Islet of Langerhans (tissue), 1 donor: ENCODE data around the gene ANKMY1.
"Not testable (repeated sequence)": the region's sequence is repeated elsewhere in the genome, so short reads cannot be mapped to it uniquely, and the experiment has no call there.

Experiments used
- FAIRE-seq: peaks from one replicate; lab custom pipeline; 2011; peaks lifted over from hg19 to GRCh38; lab: Jason Lieb, UNC

ANKMY1 gene

DNA sequence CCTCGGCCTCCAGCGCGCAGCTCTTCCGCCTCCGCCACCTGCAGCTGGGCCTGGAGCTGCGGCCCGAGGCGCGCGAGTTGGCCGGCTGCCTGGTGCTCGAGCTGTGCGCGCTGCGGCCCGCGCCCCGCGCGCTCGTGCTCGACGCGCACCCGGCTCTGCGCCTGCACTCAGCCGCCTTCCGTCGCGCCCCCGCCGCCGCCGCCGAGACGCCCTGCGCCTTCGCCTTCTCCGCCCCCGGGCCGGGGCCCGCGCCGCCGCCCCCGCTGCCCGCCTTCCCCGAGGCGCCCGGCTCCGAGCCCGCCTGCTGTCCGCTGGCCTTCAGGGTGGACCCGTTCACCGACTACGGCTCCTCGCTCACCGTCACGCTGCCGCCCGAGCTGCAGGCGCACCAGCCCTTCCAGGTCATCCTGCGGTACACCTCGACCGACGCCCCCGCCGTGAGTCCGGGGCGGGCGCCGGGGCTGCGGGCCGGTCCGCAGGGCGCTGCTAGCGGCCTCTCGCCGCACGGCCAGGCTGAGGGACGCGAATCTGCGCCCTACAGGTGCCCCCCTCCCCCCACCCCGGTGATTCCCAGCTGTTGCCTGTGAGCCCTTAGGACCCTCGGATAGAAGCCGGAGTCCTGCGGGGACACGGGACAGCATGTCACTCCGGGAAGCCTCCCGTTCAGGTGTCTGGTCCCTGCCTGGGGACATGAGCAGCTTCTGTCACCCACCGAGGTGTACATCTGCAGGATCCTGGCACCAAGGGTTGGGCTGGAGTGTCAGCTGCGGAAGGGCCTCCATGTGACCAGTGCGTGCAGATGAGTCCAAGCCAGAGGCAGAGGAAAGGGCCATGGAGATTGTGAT lies 11.1 kb upstream of the ANKMY1 start:
- no peak for FAIRE-seq

DNA sequence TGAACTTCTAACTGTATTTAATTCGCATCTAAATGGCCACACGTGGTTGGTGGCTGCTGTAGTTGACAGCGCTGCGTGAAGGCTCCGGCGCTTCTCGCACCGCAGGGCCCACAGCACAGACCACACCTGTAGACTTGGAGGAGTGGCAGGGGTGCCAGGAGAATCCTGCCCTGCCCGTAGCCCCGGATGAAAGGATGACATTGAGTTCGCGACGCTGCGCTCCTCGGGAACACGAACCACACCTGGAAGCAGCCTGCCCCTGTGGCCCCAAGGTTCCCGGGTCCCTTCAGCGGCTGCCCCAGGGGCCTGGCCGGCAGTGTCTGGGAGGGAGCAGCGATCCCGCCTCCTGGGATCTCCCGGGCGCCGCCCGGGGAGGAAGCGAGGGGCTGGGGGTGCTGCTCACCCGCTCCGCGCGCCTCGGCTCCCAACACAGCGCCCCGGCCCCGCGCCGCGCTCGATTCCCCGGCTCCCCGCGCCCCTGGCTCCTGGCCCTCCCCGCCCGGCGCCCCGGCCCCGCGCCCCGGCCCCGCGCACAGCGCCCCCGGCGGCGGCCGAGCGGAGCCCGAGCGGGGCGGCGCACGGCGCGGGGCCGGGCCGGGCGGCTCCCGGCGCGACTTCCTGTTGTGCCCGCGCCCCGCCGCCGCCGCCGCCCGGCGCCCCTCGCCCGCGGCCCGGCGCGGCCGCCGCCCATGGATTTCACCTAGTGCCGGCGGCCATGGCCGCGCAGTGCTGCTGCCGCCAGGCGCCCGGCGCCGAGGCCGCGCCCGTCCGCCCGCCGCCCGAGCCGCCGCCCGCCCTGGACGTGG lies 10.3 kb upstream of the ANKMY1 start, which contains the start of gene RNPEPL1:
TSS of gene RNPEPL1 (plus strand) at position 613 of the 806 bp plus-strand sequence. CDS start at position 716, 103 bp downstream.
- FAIRE-seq = no peak

DNA sequence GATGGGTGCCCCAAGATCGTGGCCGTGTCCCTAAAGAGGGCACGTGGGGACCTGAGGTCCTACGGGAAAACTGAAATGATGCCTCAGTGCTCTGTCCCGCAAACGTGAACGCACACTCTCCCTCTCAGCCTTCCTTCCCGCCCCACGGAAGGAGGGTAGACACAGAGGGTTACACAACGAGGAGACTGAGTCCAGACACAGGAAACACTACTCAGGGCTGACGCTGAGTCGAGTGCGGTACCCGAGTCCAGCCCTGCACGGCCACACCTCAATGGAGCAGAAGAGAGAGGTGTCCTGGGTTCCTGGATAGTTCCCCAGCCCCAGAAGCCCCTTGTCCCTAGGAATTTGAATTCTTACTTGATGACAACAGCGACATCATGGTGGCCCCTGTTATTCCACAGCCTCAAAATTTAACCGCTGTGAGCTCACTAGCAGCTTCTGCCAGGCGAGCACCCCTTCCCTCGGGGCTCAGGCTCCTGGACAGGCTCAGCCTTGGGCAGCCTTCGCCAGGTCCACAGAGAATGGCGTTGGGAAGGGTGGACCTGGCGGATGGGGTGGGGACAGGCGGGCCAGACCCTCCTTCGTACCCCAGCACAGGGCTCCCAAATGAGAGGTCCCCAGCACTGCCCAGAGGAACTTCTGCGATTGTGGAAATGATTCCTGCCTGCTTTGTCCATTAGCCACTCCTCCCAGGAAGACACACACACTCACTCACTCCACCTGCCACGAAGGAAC lies 9.5 kb upstream of the ANKMY1 start:
- FAIRE-seq = no peak

DNA sequence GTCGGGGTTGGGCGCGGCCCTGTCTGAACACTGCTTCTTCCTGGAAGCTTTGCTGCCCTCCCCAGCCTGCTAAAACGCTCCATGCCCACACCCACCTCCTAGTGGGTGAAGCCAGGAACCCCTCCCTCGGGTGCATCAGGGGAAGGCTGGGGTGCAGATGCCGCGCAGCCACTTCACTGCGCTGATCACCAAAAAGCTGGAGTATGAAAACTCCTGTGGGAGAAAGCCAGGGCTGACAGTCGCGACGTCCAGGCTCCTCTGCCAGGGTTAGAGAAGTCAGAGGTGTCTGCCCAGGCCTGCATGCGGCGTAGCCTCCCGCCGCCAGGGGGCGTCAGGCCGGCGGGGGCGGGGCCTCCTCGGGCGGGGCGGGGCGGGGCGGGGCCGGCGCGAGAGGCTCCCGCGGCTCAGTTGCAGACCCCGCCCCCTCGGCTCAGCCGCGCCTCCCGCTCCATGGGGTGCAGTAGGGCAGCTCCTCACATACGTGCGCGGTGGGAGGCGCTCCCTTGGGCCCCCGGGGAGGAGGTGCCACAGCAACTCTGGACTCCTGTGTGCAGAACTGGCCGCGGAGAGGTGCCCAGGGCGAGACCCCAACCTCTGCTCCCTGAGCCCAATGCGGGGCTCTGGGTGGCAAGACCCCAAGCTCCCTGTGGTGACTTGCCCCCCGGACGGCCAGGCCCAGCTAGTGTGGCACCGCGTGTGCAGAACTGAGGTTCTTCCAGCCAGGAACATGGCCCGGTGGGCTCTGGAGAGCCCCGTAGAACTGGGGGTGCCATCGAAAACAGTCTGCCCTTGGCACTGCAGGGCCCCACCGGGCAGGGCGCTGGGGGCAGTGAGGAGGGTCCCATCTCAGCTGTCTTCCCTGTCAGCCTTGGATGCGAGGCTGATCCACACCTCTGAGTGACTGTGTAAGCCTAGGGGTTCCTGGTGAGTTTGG lies 8.7 kb upstream of the ANKMY1 start:
- FAIRE-seq = no peak

DNA sequence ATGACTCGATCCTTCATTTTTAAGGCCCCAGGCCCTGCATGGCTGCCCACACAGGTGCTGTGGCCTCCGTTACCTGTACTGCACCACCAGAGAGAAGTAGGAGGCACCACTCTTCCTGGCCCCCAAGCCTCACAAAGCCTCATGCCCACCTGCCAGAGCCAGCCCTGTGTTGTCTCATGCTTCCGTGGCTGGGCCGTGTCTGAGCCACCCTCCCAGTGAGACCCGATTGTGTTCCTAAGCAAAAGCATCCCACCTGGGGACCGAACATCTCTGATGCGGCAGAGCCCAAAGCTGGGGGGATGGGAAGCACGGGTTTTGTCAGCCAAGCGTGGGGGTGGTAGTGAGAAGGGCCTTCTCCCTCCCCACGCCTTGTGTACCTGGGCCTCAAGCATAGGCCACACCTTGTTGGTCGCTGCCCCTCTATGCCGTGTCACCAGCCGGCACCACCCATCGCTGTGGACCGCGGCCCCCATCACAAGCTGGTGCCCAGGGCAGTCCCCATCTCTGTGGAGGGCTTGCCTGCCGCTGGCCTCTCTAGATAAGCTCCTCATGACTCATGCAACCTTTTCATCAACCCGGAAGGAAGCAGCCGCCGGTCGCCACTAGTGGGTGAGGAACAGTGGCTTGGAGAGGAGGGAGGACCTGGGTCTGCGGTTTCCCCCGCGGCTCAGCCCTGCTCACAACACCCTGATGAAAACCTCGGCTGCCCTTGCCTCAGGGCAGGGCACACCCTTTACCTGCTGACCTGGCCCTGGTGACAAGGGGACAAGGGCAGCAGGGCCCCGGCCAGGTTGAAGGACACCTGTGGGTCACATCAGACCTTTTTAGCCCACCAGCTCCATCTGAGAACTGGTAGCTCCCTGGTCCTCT lies 7.8 kb upstream of the ANKMY1 start:
- no peak for FAIRE-seq

DNA sequence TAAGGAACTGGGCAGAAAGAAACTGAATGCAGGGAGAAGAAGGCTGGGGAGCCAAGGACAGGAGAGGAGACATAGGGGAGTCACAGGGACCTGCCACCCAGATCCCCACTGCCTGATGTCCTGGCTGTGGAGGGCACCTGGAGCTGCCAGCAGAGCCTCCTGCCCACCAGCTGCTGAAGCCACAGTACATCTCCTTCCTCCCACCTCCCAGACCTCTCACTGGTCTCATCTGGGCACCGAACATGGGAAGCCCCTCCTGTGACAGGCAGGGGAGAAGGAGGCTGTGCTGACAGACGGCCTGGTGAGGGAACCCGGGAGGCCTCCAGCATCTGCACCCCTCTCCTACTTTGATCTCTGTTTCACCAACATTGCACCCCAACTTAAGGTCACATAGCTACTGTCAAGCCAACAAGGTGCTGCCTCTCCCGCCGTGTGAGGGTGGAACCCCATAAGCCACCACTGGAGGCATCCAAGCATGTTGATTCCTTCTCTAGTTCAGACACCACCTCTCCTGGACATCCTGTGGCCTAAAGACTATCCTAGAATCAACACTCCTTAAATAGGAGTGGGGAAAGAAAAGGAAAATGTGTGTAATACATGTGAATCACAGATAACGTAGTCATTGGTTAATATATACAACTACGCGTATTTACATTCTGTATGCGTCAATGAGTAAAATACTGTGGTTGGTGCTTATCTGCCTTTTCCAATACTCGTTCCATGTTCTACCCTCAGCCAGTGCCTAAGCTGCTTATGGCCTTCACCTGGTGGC lies 7.0 kb upstream of the ANKMY1 start:
- FAIRE-seq = no peak

DNA sequence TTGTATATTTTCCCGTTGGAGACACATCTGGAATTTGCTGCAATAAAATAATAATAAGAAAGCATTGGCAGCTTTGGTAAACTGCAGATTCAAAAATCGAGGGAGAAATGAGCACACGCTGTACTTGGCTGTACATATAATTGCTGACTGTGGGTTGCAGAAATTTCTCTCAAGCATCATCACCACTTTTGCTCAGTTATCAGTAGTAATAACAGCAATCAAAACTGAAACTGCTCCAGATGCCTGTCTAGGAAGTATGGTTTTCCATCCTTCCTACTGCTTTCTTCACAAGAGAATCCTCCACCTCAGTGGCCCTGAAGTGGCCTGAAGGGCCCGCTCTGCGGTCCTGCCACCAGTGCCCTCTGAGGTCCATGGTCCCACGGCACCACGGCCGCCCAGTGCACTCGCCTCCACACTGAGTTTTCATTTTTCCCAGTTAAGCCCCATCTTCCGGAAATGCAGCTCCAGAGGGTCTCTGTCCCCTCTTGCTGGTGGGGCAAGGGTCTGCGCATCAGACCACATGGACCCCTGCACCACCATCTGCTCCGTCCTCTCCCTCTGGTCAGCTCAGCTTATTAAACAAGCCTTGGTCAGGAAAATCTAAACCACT lies 6.3 kb upstream of the ANKMY1 start:
- FAIRE-seq = no peak

DNA sequence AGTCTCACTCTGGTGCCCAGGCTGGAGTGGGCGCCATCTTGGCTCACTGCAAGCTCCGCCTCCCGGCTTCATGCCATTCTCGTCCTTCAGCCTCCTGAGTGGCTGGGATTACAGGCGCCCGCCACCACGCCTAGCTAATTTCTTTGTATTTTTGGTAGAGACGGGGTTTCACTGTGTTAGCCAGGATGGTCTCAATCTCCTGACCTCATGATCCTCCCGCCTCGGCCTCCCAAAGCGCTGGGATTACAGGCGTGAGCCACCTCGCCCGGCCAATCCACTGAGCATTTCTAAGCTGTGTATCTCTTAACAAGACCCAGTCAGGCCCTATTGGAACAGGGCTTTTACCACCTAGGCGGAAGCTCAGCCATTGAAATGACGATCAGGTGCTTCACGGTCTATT lies 5.4 kb upstream of the ANKMY1 start:
- not testable (repeated sequence) for FAIRE-seq

DNA sequence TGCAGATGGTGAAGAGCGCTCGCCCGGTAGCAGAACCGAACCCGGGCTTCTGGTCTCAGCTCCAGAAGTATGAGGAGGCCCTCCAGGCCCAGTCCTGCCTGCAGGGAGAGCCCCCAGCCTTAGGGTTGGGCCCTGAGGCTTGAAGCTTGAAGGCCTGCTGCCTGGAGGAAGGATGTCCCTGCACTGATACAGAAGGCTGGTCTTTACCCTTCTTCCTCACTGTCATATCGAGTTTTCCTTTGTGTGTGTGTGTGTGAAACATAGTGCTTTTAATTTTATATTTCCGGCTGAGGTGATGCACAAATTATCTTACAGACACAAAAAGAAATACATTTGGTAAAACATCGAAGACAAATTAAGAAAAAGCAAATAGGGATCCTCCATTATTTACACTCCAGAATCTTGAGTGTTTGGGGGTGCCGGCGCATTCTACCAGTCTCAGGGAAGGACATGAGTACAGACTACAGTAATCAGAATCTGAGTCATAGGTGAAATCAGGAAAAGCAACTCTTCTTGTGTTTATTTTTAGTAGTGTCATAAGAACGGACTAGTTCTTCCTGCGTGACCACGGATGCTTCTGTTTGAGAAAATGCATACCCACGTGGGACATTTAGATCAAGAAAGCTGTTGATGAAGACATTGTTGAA lies 3.7 kb upstream of the ANKMY1 start:
- FAIRE-seq = peak; percentile 58

DNA sequence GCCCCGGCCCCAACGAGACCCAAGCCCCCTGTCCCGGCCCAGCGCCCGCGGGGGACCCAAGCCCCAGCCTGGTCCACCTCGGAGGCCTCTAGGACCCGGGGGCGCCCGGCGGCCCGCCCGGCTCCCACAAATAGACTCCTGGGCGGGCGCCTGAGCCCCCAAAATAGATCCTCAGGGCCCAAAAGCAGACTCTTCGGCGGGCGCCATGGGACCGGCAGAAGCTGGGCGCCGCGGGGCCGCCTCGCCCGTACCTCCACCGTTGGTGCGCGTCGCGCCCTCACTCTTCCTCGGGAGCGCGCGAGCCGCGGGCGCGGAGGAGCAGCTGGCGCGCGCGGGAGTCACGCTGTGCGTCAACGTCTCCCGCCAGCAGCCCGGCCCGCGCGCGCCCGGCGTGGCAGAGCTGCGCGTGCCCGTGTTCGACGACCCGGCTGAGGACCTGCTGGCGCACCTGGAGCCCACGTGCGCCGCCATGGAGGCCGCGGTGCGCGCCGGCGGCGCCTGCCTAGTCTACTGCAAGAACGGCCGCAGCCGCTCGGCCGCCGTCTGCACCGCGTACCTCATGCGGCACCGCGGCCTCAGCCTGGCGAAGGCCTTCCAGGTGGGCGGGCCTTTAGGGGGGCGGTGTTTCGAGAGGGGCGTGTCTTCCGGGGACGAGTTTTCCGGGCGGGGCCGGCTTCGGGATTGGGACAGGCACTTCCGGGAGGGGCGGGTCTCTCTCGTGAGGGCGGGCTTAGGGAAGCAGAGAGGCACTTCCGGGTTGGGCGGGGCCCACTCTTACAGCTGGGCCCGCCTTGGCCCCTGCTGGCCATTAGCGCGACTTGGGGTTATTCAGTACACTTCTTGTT lies 2.9 kb upstream of the ANKMY1 start:
- no peak for FAIRE-seq

DNA sequence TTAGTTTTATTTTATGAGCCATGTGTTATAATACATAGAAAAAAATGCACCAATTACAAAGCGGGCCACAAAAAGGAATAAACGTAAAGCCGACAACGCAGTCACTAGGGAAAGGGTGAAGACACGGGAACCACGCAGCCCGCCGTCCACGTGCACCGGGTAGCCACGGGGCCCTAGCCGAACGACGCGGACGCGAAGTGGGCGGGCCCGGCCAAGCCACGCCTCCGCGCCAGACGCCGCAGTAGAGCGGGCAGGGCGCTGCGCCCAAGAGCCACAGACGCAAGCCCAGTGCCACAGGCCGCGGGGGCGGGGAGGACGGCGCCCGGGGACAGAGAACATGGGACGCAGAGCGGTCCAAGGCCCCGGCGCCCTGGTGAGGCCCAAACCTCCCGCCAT lies 2.3 kb upstream of the ANKMY1 start, which contains the start of gene DUSP28:
TSS of gene DUSP28 (plus strand) at position 274 of the 396 bp plus-strand sequence. CDS start 328 bp downstream, outside the sequence.
- no peak for FAIRE-seq

DNA sequence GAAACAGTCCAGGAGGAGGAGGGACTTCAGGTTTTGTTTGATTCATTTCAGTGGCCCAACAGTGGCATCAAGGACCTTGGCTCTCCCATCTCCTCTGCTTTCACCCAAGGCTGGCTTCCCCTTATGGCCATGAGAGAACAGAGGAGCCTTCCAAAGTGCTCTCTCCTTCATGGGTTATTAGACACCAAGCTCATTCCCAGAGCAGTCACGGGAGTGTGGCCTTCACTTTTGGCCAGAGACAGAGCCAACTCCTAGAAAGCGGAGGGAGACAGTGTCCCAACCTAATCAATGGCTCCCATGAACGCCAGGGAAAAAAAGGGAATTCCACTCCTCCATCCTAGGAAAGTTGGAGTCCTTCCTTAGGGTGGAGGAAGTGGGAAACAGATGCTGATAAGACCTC lies 1.5 kb upstream of the ANKMY1 start:
- FAIRE-seq = no peak

DNA sequence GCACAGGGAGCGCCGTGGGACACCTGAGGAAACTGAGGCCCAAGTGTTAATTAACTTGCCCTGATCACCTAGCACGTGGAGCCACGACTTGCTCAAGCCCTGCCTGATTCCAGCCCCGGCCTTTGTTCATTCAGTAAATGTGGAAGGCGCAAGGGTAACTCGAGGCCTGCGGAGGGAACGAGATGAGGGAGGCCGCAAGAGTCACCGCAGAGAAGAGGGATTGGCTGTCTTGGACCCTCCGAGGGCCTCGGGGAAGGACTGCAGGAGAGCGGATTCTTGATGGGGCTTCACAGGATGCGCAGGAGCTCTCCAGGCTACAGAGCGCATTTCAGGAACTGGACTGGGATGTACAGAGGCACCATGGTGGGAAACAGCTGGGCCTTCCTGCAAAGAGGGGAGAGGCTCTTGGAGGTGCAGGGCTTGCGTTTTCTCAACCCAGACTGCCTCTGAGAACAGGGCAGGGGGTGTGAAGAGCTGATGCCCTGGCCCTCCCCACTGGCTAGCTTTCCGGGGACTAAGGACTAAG lies 511 bp upstream of the ANKMY1 start:
- FAIRE-seq = no peak

DNA sequence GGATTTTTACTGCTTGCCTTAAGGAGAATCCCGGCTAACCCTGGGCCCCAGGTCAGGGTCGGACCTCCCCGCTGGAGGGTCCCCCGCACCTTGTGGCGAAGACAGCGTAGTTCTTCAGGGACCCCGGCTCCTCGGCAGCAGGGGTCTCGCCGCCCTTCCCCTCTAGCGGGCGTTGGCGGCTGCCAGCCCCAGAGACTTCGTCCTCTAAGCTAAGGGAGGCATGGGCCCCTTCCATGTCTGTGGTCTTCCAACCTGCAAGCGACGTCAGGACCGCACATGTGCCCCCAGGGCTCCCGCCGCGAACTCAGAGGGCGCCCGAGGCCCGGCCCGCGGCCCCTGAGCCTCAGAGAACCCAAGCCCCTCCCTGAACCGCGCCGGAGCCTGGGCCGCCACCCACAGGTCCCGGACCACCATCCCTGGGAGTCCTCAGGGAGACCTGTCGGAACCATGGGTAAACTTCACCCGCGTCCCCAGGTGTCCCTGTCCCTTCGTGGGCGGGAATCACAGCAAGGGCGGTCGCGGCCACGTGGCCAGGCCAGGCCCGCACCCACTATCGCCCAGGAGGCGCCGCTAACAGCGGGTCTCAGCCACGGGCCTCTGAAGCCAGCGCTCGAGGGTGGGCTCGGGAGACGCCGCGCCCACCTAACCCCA lies 562 bp downstream of the ANKMY1 start:
- FAIRE-seq = no peak

DNA sequence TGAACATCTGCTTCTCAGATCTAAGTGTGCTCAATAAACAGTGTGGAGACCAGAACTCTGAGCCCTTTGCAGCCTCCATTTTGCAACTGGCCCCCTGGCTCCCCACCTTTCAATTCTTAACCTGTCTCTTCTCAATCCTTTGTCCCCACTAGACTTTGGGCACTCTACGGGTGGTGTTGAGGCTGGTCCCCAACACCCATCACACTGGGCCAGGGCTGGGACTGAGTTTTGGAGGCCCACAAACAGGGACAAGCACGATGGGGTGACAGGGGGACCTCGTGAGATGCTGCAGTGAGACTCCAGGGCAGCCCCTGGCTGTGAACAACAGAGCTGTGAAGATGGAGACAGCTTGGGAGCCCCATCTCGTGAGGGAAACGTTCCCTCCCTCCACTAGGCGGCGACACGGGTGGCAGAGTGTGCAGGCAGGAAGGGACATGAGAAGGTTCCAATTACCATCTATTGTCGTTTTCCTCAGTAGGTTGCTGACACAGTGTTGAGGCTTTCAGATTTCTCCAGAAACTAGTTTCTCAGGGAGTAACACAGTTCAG lies 1.2 kb downstream of the ANKMY1 start:
- no peak for FAIRE-seq

DNA sequence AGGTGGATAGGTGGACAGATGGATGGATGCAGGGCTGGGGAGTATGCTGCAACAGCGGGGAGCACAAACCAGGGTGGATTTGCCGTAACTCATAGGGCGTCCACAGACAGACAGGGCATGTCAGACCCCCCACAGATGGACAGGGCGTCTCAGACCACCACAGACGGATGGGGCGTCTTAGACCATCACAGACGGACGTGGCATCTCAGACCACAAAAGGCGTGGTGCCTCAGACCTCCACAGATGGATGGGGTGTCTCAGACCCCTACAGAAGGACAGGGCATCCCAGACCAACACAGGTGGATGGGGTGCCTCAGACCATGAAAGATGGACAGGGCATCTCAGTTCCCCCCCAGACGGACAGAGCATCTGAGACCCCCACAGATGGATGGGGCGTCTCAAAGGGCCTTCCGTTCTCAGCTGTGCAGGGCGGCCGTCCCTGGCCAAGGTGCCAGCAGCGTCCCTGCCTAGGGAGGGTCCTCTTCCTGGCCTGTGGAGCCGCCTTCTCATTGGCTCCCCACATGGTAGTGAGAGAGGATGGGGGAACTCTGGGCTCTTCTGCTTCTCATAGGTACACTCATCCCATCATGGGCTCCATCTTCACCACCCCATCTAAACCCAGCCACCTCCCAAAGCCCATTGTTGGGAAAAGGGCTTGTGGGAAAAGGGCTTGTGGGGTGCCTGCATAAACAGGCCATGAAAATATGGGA lies 2.1 kb downstream of the ANKMY1 start:
- no peak for FAIRE-seq
